Measurements from ENCODE around the gene HOXA7.

Gene HOXA7

DNA sequence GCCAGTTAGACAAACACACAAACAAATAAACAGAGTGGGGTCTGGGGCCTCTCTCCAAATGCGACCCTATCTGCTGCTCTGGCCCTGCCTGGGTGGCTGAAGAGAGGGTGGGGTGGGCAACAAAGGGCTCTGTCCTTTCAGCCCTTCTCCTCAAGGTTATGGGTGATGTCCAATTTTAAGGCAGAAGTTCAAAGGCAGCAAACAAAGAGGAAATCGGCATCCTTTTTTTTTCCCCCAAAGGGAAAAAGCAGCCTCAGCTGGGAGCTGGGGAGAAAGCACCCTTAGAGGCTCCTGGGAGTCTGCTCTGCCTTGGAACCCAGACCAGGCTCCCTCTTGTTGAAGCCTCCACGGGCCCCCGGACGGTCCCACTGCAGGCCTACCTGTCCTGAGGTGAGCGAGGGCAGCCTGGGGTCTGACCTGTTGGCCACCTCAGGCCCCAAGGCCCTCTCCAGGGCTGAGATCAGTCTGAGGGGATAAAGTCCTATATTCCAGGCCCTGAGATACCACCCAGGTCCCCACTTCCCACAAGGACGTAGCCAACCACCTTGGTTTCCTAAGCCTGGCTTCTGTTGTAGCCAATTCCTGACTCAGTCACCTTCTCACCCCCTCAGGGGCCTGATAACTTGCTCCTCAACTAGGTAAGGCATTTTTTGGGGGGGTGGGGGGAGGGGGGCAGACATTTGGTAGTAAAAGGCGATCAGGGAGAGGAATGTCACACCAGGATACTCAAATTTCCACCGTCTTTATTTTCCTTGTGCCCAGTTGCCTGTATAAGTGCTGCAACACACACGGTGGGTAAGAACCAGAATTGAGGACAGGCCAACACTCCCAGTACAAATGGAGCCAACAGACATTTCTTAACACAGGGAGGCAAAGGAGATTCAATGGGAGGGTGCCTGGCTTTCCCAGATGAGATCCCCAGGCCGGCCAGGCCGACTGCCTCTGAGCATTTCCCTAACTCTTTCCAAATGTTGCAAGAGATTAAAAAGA lies 24.3 kb upstream of the HOXA7 start:
- DNase-seq, result no peak

GRCh38 chr7:27179503-27180430 lies 23.3 kb upstream of the HOXA7 start:
- no peak for DNase-seq

DNA sequence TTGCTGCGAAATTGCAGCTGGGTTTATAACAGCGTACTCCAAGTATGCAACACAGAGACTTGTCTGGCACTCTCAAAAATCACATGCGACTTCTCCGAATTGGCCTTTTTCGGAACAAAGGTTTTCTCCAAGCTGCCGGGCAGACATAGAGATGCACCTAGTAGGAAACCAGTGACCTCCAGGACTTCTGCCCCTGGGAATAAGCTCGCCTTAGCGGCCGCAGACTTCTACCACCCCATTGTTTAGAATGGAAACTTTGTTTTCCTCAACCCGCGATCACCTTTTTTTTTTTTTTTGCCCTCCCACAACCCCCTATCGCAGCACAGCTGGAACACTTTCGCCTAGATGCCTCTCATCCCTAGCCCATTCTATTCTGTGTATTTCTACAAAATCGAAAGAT lies 22.6 kb upstream of the HOXA7 start:
- DNase-seq, result no peak

GRCh38 chr7:27178366-27178765 lies 21.9 kb upstream of the HOXA7 start:
- no peak for DNase-seq

DNA sequence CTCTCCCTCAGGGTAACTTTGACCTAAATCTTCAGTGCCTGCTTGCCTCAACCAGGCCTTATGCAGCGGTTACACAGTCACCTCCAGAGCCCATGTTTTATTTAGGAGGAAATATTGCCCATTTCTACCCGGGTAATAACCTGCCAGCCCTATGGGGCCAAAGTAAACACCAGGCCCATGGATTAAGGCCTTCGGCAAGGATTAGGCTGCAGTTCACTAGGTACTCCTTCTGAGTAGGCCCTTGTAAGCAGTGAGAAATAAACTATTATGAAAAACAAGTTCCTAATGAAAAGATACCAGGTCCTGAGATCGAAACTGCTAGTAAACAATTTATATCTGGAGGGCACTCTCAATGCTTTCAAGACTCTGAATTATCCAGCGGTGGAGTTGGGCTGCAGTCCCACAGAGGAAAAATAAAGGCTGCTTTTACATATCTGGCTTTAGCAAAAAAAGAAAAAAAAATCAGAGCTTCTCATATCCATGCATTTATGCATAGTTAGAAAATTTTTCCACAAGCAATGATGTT lies 21.4 kb upstream of the HOXA7 start:
- no peak for DNase-seq

DNA sequence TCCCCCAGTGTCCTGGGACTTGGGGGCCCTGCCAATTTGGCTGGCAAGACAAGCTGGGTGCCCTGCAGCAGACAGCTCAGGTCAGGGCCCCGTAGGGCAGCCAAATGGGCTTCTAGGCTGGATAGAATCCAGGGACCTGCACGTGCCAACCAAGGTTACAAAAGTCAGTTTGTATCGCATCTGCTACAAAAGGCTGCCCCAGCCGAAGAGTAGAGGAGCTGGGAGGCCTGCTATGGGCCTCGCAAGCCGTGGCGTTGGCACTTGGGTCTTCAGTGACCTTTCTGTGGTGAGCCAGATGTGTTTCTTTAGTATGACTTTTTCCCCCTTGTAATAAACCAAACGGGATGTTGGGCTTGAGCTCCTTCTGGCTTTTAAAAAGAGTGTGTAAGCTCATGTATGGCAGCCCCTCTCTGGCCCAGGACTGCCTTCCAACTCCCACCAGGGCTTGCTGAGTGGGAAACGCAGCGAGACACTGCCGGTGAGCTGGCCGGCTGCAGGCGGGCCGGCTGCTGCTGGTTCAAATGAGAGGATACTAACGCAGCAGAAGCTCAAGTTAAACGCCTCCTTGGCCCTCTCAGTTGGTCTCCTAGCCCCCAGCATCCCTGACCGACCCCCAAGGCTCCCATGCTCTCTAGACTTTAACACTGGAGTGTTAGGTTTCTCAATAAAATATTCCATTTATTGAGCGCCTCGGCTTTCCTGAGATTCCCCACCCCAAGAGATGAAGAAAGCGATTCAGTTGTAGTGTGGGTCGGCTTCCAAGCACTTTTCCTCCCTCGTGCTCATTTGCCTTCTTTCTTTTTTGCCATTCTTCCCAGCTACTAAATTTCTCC lies 20.7 kb upstream of the HOXA7 start:
- DNase-seq, result no peak

DNA sequence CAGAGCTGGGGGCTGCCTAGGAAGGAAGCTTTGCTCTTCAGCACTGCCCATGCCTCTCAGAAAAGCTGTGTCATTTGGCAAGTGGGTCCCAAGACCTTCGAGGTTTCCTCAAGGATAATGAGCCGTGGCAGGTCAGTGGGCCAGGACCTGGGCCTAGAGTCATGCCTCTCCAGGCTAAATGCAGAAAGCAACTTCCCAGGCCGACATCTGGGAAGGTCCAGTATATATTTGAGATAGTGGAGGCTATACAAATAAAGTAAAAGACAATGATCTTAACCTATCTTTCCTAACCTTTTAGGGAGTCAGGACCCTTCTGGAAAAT lies 20.0 kb upstream of the HOXA7 start:
- no peak for DNase-seq

- no peak for DNase-seq
These were observed 19.4 kb upstream of the HOXA7 start for GRCh38 chr7:27175626-27176523.

DNA sequence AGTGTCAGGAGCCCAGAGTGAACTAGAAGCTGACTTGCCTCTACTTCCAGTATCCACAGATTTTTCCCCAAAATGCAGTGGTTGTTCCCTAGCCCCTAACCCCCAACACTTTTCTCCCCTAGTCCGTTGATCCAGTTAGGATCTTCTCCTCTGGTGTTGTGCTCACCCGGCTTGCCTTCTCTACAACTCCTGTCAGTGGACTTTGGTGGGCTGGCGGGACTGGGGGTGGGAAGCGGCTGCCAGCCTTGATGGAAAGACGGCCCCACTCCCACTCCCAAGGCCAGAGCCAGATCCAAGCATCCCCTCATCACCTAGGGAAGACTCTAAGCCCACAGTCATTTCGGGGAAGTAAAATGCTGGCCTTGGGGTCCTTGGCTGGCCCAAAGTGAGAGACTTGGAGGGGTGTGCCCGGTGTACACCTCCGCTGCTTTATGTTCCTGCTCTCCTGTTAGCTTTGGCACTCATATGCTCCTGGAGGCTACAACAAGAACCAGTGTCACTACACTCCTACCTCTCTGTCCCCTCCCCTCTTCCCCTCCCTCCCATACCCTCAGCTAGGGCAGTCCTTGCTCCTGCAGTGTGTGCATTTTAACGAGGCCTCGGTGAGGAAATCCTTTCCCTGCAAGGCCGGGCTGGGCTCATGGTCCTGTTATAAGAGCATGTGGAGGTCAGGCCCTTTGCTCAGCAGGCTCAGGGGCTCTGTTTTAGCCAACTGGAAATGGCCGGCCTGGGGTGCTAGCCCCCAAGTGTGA lies 18.6 kb upstream of the HOXA7 start:
- no peak for DNase-seq

DNA sequence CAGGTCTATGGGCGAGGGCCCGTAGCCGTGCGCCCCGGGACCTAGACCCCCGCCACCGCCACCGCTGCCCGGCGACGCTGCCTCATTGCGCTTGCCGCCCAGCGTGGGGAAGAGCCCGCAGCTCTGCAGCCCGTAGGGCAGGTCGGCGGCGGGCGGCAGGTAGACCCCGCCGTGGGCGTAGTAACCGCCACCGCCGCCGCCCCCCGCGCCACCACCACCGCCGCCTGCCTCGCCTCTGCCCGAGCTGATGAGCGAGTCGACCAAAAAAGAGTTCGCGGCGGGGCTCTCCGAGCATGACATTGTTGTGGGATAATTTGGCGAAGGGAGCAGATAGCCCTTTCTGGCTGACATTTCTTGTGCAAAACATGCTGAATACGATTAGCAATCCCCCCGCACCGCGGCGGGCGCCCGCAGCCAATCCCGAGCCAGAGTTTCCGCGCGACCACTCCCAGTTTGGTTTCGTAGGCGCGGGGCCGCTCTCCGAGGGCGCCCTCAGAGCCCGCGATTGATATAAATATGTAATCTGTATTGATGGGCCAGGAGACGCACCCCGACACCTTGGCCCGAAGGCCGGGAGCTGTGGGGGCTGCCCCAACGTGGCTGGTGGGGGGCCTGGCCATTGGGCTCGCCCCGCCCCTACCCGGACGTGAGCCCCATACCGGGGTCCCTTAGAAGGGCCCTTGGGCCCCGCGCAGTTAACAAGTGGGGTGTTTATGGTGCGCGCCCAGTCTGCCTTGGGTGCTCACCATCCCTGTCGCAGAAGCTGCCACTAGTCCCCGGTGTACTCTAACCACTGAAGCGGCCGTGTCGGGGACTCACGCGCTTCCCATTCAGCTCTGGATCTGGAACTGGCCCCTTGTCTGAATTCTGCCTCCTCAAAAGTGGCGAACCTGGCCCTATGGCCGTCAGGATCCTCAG lies 17.7 kb upstream of the HOXA7 start, which contains the start of gene HOXA10:
Gene HOXA10 (minus strand): TSS at position 365 of the 918 bp plus-strand sequence. CDS start 14 bp downstream, at position 351.
- no peak for DNase-seq

- no peak for DNase-seq
These were observed 17.1 kb upstream of the HOXA7 start for GRCh38 chr7:27173511-27173955.

- DNase-seq, result peak; percentile 23
These were observed 16.5 kb upstream of the HOXA7 start for GRCh38 chr7:27172823-27173510.

DNA sequence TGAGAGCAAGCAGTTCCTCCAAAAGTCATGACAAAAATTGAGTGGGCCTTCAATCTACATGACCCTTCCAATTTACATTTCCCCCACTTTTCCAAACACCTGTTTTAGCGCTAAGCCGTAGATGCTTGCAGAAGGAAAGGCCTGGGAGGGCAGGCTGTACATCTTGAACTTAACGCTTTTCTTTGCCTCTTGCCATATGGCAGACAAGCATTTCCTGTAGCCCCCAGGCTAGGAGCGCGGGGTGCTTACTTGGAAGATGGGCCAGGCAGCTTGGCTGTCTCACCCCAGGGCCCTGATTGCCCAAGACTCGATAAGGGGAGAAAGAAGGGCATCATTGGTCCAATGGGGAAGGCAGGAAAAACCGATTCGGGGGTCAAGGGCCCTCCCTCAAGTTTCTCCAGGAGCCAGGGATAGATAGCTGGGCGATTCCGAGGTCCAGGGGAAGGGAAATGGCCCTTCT lies 15.9 kb upstream of the HOXA7 start:
- DNase-seq, result peak; percentile 23

DNA sequence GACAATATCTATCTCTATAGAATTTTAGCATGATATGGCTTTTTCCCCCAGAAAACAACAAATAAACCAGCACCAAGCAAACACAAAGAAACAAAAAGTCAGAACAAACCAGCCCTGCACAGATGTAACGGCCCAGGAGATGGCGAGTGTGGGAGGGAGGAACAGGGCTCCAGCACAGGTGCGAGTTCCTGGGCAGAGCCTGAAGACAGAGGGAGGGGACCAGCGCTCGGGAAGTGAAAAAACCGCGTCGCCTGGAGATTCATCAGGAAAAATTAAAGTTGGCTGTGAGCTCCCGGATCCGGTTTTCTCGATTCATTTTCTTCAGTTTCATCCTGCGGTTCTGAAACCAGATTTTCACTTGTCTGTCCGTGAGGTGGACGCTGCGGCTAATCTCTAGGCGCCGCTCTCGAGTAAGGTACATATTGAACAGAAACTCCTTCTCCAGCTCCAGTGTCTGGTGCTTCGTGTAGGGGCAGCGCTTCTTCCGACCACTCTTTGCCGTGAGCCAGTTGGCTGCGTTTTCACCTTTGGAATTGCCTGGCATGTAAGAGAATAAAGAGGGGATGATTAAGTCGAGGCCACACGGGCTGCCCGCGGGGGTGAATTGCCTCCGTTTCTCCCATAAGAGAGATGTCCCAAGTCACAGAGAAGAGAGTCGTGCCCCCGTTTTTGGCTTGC lies 15.3 kb upstream of the HOXA7 start:
- DNase-seq, result no peak

DNA sequence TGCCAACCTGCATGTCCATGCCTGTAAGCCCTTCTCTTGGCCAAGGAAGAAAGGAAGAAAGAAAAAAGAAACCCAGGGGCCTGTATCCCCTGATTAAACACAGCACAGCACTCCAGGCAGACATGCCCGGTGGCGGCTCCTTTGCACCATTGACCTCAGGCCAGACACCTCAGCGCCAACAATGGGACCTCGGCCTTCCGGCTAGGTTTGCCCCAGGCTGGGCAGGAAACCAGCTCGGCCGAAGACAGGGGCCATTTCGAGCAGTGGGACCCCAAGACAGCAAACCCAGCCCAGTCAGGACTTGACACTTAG lies 14.8 kb upstream of the HOXA7 start:
- DNase-seq, result no peak

DNA sequence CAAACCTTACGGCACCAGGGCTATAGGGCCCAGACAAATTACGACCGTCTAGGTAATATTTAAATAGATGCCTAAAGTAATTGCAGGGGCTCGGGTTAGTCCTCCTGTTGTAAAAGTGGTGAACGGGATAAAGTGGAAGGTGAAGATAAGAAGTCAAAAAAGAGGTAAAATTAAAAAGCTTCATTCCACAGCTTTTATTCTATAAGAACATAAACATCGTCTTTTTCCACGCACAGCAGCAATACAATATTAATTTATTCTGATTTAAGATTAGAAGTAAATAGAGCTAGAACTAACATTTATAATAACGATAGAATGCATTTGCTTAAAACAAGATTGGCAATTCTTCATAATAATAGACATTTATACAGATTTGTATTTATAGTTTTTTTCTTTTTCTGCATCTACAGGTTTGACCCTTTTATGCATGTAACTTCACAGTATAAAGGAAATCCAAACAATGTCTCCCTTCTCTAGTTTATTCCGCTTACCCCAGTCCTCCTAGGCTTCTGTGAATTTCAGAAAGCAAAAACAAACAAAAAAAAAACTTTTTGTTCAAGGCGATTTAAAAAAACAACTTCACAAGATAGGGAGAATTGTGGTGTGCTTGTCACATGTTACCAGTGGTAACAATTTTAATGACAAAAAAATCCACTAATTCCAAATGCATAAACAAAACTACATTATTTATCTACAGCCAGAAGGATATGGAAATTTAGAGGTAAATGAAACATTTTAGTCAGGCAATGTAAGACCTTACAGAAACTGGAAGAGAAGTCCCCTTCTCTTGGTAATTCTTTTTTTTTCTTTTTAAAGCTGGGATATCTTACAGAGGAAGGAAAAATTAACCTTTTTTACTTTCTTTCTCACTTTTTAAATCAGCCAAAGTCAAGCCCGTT lies 14.2 kb upstream of the HOXA7 start:
- DNase-seq, result no peak

Measured in DMS79 (cell line).